ENCODE data around the gene MSMB. TPM values are rescaled to one million over a fixed set of nuclear protein-coding genes. Genes with fewer than 3 reads are reported as not detected.

Gene MSMB
- total and polyA plus RNA-seq, 5 donors = not detected

Other genes with a start within 250 kb of the MSMB start
- gene AGAP4, start 198.8 kb downstream of the MSMB start, total RNA-seq = 1 to 10 TPM; 6.0 to 9.3 (median 7.8) TPM
- 6.9 TPM for gene AGAP4, start 198.8 kb downstream of the MSMB start, polyA plus RNA-seq
- gene TIMM23, start 73.8 kb downstream of the MSMB start, total RNA-seq = 10 to 100 TPM; 61.2 to 75.7 (median 68.3) TPM
- 117 TPM for gene TIMM23, start 73.8 kb downstream of the MSMB start, polyA plus RNA-seq
- gene NCOA4, start 15.6 kb downstream of the MSMB start, total RNA-seq = 100 to 1,000 TPM; 173 to 233 (median 222) TPM
- 93.7 TPM for gene NCOA4, start 15.6 kb downstream of the MSMB start, polyA plus RNA-seq
- under 1 TPM in 1 of 4 donors, not detected in 3; 0.51 TPM for gene ANTXRL, start 240.7 kb upstream of the MSMB start, total RNA-seq
- gene ANTXRL, start 240.7 kb upstream of the MSMB start, polyA plus RNA-seq = 0.68 TPM